CD4-positive, alpha-beta T cell treated with Interleukin-4 for 1 hour (primary cell): Measurements from ENCODE around the gene ZNF474.

ENCODE experiments used
- DNase-seq, 2 donors: peaks; one replicate each; pipeline ENCODE4 v3.0.0-alpha.2; 2020 to 2022

The ZNF474 gene

DNA sequence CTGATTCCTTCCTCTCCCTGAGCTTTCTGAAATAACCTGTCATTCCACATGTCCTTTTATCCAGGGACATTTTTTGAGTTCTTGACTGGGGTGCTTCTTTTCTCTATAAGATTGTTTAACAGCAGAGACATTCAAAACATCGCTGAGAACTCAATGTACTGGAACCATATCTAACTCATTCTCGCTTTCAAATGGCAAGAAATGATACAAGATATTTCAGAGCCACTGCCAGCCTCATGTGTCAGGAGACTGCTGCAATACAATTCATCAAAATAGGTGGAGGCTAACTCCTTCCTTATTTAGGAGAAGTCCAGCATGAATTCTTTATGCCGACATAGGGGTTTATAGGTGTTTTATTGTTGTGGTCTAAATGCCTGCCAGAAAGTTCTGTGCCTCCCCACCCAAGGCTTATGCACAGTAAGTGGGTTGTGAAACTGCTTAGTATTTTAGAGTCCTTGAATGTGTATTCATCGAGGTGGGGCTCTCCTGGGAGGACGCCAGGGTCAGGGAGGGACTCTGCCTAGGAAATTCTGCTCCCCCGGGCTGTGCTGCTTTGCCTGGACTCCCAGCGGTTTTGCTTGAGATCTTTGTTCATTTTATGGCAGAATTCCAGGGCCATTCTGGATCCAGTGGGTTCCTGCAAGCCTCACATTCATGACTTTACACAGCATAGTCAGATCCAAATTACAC is 53.9 kb downstream of the ZNF474 start:
- DNase-seq = no peak

DNA sequence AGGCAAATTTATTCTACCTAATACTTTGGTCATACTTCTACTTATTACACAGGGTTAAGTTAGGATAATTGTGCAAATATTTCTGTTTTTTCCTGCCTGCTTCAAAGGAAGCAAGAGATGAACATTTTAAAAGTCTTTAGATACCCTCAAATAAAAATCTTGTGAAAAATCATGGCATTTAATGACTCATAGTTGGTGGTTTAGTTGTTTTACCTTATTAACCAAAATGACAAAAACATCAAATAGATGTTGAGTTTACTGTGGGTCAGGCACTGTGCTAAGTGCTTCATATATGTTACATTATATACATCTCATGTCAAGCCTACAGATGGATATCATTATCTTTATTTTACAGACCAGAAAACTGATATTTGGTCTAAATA is 54.4 kb downstream of the ZNF474 start:
- no peak for DNase-seq

DNA sequence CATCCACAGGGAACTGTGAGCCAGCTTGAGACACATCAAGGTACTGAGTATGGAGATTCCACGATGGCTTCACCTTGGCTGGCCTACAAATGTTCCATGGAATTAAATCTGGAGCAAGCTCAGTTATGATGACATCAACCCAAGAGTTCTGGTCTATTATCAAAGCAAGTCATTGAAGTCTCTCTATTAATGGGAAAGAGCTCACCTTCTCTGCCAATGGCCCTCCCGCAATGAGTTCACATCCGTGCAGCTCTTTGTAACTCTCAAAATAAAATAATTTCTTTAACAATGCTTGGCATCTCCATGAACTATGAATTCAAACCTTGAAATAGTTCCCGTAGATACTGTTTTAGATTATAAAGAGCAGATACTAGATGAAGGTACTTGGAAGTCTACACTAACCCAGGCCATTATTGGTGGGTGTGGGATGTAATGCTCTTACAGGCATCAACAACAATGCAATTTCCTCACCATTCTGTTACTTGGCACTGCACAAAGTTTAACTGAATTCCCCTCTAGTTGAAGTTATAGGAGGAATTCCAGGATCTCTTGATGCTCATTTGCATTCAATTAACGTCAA is 55.4 kb downstream of the ZNF474 start:
- no peak for DNase-seq

DNA sequence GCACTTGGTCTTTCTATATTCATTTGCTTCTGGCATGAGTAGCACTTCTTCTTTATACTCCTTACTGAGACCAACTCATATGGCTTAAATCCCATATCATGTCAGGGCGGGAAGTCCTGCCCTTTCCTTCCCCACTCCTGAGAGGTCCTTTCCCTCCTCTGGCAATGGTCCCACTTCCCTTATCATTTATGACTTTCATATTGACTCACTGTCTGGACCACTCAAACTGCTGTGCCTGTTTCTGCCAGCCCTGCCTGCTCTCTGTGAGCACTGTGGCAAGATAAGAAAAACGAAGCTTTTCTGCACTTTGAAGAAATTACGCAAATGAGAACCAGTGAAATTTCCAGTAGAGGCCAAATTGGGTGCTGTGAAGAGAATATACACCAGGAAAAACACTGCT is 58.1 kb downstream of the ZNF474 start:
- DNase-seq = no peak

DNA sequence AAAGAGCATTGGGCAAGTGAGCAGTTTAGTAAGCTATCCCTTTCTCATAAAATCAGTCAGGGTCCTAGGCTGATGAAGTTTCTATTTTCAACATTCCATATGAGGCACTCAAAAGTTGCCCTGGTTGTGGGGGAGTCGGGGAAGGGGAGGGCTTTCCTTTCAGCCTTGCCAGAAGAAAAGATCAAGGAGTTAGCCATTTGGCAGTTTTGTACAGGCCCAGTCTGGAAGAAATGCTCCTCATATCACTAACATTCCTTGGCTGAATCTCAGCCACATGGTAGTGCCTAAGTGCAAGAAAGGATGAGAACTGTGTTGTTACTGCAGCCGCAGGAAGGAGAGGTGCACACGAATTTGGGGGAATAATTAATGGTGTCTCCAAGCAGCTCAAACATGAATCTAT is 60.8 kb downstream of the ZNF474 start:
- no peak for DNase-seq

DNA sequence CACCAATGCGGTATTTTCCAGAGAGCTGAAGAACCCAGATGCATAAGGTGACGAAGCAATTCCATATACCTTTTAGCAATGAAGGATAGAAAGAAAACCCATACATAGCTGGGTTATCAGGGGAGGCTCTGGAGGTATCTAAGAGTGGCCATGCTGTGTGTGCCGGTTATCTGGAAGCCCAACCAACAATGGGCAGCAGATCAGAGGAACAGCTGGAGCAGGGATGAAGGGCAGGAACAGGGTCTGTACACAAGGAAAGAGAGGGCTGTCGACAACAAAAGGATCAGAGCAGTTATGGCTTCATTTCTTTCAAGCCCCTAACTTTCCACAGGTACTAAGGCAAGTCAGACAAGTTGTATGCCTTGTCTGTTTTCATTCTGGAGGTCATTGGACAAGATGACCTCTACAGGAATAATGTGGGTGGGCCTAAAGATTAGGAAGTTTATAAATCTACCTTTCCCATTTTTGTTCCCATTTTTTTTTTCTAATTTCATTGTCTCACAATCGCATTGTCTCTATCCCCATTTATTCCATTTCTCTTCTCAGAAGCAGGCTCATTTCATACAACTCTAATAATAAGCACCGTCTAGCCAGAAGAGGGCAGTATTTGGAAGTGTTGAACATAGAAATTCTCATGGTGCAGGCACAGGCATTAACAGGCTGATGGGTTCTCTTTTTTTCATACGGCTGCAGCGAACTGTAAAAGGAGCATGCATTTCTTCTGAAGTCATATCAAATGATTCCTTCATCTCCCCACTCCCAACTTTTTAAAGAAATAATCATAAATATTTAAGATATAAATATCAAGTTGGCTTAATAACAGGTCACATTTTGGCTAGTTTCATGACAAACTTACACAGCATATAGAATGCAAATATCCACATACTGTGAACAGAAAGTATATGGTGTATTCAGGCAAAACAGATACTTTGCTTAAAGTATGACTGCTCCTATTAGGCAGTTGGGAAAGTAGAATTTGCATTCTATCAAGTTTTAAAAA is 63.5 kb downstream of the ZNF474 start:
- peak in 1 of 2 donors; percentile 19 for DNase-seq

DNA sequence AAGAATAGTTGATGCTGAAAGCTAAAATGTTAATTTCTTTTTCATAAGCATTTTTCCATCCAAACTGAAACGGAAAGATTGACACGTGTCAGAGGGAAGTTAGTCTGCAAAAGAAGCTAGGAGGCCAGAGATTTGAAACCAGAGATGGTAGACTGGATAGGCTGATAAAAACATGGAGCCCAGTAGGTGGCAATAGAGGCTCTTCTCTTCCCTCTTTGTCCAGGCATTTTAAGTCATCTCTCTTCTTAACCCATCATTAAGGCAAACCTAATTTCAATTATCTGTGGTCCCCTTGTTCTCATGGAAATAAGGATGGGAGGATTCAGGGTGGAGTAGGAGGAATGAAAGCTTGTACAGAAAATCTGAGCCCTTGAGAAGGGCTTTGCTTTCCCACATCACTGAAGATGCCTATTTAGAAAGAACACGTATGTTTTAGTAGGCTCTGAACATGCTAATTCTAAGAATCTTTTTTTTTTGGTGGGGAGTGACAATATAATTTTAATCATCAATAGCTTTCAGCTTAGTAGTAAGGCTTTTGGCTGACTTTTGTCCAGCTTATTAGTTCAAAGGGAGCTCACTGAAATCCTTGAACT is 66.6 kb downstream of the ZNF474 start:
- no peak for DNase-seq

DNA sequence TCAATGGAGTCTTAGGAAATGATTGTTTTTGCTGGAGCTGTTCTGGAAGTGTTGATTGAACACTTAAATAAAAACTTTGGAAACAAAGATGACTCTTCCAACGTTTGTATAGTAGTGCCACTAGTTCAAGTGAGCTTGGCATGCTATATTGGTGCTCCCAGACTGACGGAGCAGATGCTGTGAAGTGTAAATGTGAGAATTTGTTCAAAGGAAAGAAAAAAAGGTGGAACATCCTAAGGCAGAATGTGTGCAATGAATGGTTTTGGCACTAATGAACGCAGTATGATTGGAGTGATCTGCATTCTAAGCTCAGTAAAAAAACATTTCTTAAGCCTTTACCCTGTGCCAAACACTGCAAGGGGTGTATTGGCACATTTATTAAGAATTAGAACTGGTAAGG is 69.8 kb downstream of the ZNF474 start:
- no peak for DNase-seq

DNA sequence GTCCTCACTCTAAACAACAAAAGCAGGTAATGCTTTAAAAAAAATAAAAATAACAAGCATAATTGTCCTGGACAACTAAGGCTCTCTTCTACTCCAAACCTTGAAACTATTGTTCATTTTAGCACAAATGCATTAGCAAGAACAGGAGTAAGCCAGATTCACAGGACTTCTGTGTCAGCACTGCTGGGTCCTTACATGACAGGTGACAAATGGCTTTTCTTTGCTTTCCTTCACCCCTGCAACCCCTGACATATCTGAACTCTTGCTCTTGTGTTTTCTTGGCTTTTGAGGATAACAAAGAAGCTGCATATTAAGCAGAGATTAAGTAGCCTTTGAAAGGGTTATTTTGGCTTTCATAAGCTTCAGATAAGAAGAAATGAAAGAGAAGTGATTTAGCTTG is 71.1 kb downstream of the ZNF474 start:
- DNase-seq = no peak

DNA sequence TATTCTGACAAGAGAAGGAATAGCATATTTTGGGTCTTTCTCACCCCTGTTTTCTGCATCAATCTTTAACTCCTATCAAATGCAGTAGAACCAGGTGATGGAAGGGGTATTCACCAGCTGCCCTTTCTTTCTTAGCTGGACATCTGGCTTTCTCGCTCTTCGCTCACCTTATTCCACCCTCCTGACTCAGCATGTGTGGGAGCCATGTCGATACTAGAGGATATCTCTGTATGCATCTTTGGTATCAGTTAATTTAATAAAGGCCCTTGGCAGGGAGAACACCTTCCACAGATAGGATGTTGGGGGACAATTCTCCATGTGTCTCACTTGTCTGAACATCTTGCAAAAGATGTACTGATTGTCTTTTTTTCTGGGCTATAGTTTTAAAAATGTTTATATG is 71.5 kb downstream of the ZNF474 start:
- no peak for DNase-seq

DNA sequence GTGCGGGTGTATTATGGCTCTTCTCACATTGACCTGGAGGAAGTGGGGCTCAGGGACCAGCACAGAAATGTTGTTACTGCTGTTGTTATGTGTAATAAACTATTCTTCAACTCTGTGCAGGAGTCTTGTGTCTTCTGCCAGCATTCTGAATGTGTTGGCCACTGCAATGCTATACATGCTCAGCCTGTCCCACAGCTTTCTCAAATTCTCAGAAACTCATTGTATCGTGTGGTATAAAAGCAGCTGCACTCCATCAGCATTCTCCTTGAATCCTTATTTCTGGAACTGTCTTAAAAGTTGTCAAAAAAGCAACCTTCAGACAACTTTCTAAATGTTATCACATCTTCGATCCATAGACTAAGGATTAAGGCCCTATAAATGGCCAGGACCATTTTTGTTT is 72.0 kb downstream of the ZNF474 start:
- no peak for DNase-seq

DNA sequence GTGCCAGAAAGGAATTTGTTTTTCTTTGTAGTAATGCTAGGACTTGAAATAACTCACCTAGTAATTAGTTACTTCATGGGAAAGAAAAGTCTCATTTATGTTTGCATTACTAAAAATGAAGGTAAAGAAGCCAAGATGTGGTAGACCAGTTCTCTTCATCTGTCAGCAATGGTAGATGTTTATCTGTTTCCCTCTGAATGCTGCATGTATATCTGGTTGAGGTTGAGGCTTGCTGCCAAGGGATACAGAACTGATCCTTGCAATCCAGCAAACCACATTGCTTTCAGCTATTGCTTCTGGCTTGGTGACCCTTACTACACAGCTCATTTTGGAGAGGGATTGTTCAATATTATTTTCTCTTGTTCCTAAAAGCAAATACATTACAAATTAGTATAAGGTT is 73.6 kb downstream of the ZNF474 start:
- no peak for DNase-seq
